GM19193 (cell line): Measurements from ENCODE around the gene DPYD.

Experiments
- POLR2A ChIP-seq: IDR thresholded peaks from 4 replicates; pipeline ENCODE4 v1.6.1; 2011; ENCODE audit not compliant: insufficient read depth, insufficient read length; ENCODE audit errors: extremely low read depth

The DPYD gene

GRCh38 chr1:97200595-97200994 is 720.2 kb downstream of the DPYD start:
- TF ChIP-seq POLR2A: no peak

GRCh38 chr1:97196825-97197516 is 723.9 kb downstream of the DPYD start:
- no peak for TF ChIP-seq POLR2A

GRCh38 chr1:97192872-97193572 is 727.8 kb downstream of the DPYD start:
- TF ChIP-seq POLR2A: no peak

GRCh38 chr1:97190326-97190725 is 730.5 kb downstream of the DPYD start:
- no peak for TF ChIP-seq POLR2A

GRCh38 chr1:97186381-97186780 is 734.5 kb downstream of the DPYD start:
- no peak for TF ChIP-seq POLR2A

- TF ChIP-seq POLR2A: no peak
These were observed 746.7 kb downstream of the DPYD start for GRCh38 chr1:97174039-97174704.

GRCh38 chr1:97170300-97170699 is 750.5 kb downstream of the DPYD start:
- no peak for TF ChIP-seq POLR2A

GRCh38 chr1:97168056-97168455 is 752.8 kb downstream of the DPYD start:
- TF ChIP-seq POLR2A: no peak

- no peak for TF ChIP-seq POLR2A
These were observed 753.6 kb downstream of the DPYD start for GRCh38 chr1:97167246-97167645.

GRCh38 chr1:97166626-97167025 is 754.2 kb downstream of the DPYD start:
- no peak for TF ChIP-seq POLR2A

GRCh38 chr1:97164276-97164639 is 756.6 kb downstream of the DPYD start:
- no peak for TF ChIP-seq POLR2A

- TF ChIP-seq POLR2A: no peak
These were observed 757.1 kb downstream of the DPYD start for GRCh38 chr1:97163591-97164275.

GRCh38 chr1:97160818-97161217 is 760.0 kb downstream of the DPYD start:
- TF ChIP-seq POLR2A: no peak

GRCh38 chr1:97159342-97159741 is 761.5 kb downstream of the DPYD start:
- TF ChIP-seq POLR2A: no peak

GRCh38 chr1:97158691-97159096 is 762.1 kb downstream of the DPYD start:
- no peak for TF ChIP-seq POLR2A
